Activated T-helper 2 cell treated with anti-CD3 and anti-CD28 coated beads, Interferon-gamma antibody, Interleukin-2, Interleukin-4, amounts not matched to agents 10 μg/mL and 5 μg/mL and 100 μg/mL, durations not matched to agents 14 hours and 24 hours and 36 hours (primary cell): ENCODE data around the gene MYB. TPM values are rescaled to one million over a fixed set of nuclear protein-coding genes. Genes with fewer than 3 reads are reported as not detected.

Experiments used
- total RNA-seq: library from RNA; stranded (reverse); gene quantifications from 2 replicates; pipeline ENCODE4 v1.2.3, GENCODE V29; 2022

MYB gene
- total RNA-seq, 1 donor from 2014 or later = 82.5 TPM

Other genes with a start within 250 kb of the MYB start
- 1.1 and 1.2 TPM in 2 replicates for gene ALDH8A1, start 231.2 kb upstream of the MYB start, total RNA-seq
- gene HBS1L, start 126.5 kb upstream of the MYB start, total RNA-seq = 99.2 and 102 TPM in 2 replicates